OCI-LY3 (cell line): ENCODE measurements around the gene KCNK5.

ENCODE experiments used
- H2AFZ ChIP-seq: fragments of 200-600, 300-600 bp; shearing (Covaris generic); 2 replicates; pipeline ENCODE4 v1.6.0; 2014; ENCODE audit warnings: antibody characterized with exemption, low read depth, low read length
- H3K27ac ChIP-seq: fragments of 200-600, 300-600 bp; sonication (generic); 2 replicates; pipeline ENCODE4 v1.5.1; 2014; ENCODE audit warnings: mild to moderate bottlenecking, low read length, moderate library complexity, mixed read lengths
- H3K27me3 ChIP-seq: fragments of 200-600, 300-600 bp; sonication (generic); 2 replicates; pipeline ENCODE4 v1.6.1; 2014; ENCODE audit warnings: low read depth, low read length, mixed read lengths
- H3K36me3 ChIP-seq: fragments of 200-600, 300-600 bp; sonication (generic); replicated peaks from 2 replicates; pipeline ENCODE3; 2014; ENCODE audit warnings: low read depth, low read length, mixed read lengths
- H3K4me1 ChIP-seq: fragments of 300-600, 200-600 bp; sonication (generic); 2 replicates; pipeline ENCODE4 v1.6.1; 2014; ENCODE audit warnings: low read length, mixed read lengths
- H3K4me2 ChIP-seq: fragments of 200-600, 300-600 bp; sonication (generic); 2 replicates; pipeline ENCODE4 v1.6.1; 2014; ENCODE audit warnings: low read length, mixed read lengths
- H3K4me3 ChIP-seq: fragments of 300-600, 200-600 bp; sonication (generic); 2 replicates; pipeline ENCODE4 v1.5.1; 2014; ENCODE audit warnings: antibody characterized with exemption, mild to moderate bottlenecking, low read length, moderate library complexity
- H3K79me2 ChIP-seq: fragments of 300-600, 200-600 bp; shearing (Covaris generic); 2 replicates; pipeline ENCODE4 v1.6.1; 2014; ENCODE audit warnings: mild to moderate bottlenecking, low read length, mixed read lengths
- H3K9ac ChIP-seq: fragments of 300-600, 200-600 bp; shearing (Covaris generic); 2 replicates; pipeline ENCODE4 v1.6.0; 2014; ENCODE audit warnings: mild to moderate bottlenecking, low read length, moderate library complexity
- H3K9me3 ChIP-seq: fragments of 200-600, 300-600 bp; shearing (Covaris generic); 2 replicates; pipeline ENCODE4 v1.6.1; 2014; ENCODE audit warnings: low read length, mixed read lengths; ENCODE audit not compliant: insufficient read depth
- H4K20me1 ChIP-seq: fragments of 200-600, 300-600 bp; sonication (generic); 2 replicates; pipeline ENCODE4 v1.6.1; 2016; ENCODE audit warnings: low read length, mixed read lengths; ENCODE audit not compliant: insufficient read depth
- CTCF ChIP-seq: fragments of 200-600, 300-600 bp; sonication (generic); IDR thresholded peaks from 2 replicates; pipeline ENCODE4 v1.5.1; 2014; ENCODE audit warnings: antibody characterized with exemption, low read length, low read depth
- EZH2phosphoT487 ChIP-seq: fragments of 200-600 bp; shearing (Covaris generic); IDR thresholded peaks from 2 replicates; pipeline ENCODE4 v1.6.1; 2018; ENCODE audit warnings: antibody characterized with exemption, mixed run types, low read depth

Gene KCNK5

GRCh38 chr6:39266782-39267355, 37.6 kb upstream of the KCNK5 start:
- no peak overlapping the region for H3K4me3 ChIP-seq
- no peaks in the 10 kb centered on the region for H4K20me1 ChIP-seq
- no peak overlapping the region for H3K27ac ChIP-seq
- H3K27me3 ChIP-seq, result peaks cover 8% of the 10 kb centered on the region
- H3K4me2 ChIP-seq, result no peak overlapping the region
- no peak overlapping the region for H3K9ac ChIP-seq
- H3K79me2 ChIP-seq, result no peaks in the 10 kb centered on the region
- no peak overlapping the region for H2AFZ ChIP-seq
- no peak for TF ChIP-seq CTCF
- TF ChIP-seq EZH2phosphoT487, result no peak
- H3K9me3 ChIP-seq, result no peaks in the 10 kb centered on the region
- H3K4me1 ChIP-seq, result no peaks in the 10 kb centered on the region
- no peaks in the 10 kb centered on the region for H3K36me3 ChIP-seq

DNA sequence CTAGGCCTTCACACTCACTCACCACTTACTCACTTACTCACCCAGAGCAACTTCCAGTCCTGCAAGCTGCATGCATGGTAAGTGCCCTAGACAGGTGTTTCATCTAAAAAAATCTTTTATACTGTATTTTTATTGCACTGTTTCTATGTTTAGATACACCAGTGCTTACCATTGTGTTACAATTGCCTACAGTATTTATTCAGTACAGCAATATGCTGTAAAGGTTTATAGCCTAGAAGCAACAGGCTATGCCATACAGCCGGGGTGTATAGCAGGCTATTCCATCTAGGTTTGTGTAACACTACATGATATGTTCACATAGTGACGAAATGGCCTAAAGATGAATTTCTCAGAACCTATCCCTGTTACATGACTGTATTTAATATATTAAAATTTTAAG, 37.1 kb upstream of the KCNK5 start:
- Histone ChIP-seq H3K27me3 (peaks cover 10% of the 10 kb centered on the region), H2AFZ (no peak overlapping the region), H3K9ac (no peak overlapping the region), H3K27ac (no peak overlapping the region), H3K9me3 (no peaks in the 10 kb centered on the region), H3K79me2 (no peaks in the 10 kb centered on the region), H3K4me2 (no peak overlapping the region), H4K20me1 (no peaks in the 10 kb centered on the region), H3K36me3 (no peaks in the 10 kb centered on the region), H3K4me1 (no peaks in the 10 kb centered on the region), H3K4me3 (no peak overlapping the region)
- TF ChIP-seq CTCF, result no peak
- TF ChIP-seq EZH2phosphoT487, result no peak

- Histone ChIP-seq H3K36me3 (no peaks in the 10 kb centered on the region), H3K79me2 (no peaks in the 10 kb centered on the region), H3K9ac (no peak overlapping the region), H3K9me3 (no peaks in the 10 kb centered on the region), H3K27ac (no peak overlapping the region), H3K4me2 (no peak overlapping the region), H3K4me1 (no peaks in the 10 kb centered on the region), H3K4me3 (no peak overlapping the region), H3K27me3 (peaks cover 30% of the 10 kb centered on the region), H2AFZ (no peak overlapping the region), H4K20me1 (no peaks in the 10 kb centered on the region)
- TF ChIP-seq CTCF (no peak), EZH2phosphoT487 (no peak)
These were observed 34.2 kb upstream of the KCNK5 start for GRCh38 chr6:39263303-39264037.

DNA sequence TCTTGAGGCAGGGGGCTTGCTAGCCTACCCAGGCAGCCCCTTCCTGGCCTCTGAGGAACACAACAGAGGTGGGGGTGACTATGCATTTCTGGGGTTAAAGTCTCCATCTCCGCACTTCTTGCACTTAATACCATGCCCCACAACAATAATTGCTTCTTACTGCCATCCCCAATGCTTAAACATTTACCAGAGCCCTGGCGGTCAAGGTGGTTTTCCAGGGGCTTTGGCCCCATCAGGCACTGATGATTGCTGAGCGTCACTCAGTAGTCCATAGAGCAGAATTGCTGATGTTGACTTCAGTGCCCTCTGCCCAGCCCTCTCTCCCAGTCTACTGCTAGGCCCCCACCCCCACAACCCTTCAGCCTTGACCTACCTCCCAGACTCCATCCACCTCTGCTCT, 32.5 kb upstream of the KCNK5 start:
- H4K20me1 ChIP-seq, result no peaks in the 10 kb centered on the region
- H3K4me1 ChIP-seq, result no peaks in the 10 kb centered on the region
- H3K36me3 ChIP-seq, result no peaks in the 10 kb centered on the region
- H3K4me2 ChIP-seq, result no peak overlapping the region
- H3K79me2 ChIP-seq, result no peaks in the 10 kb centered on the region
- peaks cover 30% of the 10 kb centered on the region for H3K27me3 ChIP-seq
- no peaks in the 10 kb centered on the region for H3K9me3 ChIP-seq
- H3K27ac ChIP-seq, result no peak overlapping the region
- H3K4me3 ChIP-seq, result no peak overlapping the region
- H3K9ac ChIP-seq, result no peak overlapping the region
- no peak overlapping the region for H2AFZ ChIP-seq
- no peak for TF ChIP-seq EZH2phosphoT487
- TF ChIP-seq CTCF, result no peak
